ENCODE measurements around the gene ADRA1B.
"Not testable (repeated sequence)": the region's sequence is repeated elsewhere in the genome, so short reads cannot be mapped to it uniquely, and the experiment has no call there.

DNA sequence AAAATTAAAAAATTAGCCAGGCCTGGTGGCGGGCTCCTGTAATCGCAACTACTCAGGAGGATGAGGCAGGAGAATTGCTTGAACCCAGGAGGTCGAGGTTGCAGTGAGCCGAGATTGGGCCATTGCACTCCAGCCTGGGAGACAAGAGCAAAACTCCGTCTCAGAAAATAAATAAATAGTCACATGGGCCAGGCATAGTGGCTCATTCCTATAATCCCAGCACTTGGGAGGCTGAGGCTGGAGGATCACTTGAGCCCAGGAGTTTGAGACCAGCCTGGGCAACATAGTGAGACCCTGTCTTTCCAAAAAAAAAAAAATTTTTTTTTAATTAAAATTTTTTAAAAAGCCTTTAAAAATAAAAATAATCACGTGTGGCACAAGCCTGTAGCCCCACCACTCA is 97.9 kb downstream of the ADRA1B start:
- TF ChIP-seq POLR2A (IDR thresholded peaks at IDR 0.05; ENCODE audit: low read length); GATA1 (IDR thresholded peaks at IDR 0.05; ENCODE audit: low read depth, low read length): not testable (repeated sequence)
